Adipocyte (in vitro differentiated cells): ENCODE data around the gene AP2A2.
"Not testable (repeated sequence)": the region's sequence is repeated elsewhere in the genome, so short reads cannot be mapped to it uniquely, and the experiment has no call there.

Experiments
- DNase-seq: peaks from one replicate; pipeline ENCODE4 v3.0.0-alpha.2; 2015; ENCODE audit warnings: low read depth
- H3K27me3 ChIP-seq: replicated peaks from 2 replicates; pipeline ENCODE4 v1.7.0; 2013; ENCODE audit warnings: mild to moderate bottlenecking, low read length, moderate library complexity; ENCODE audit not compliant: control insufficient read depth, insufficient read depth
- H3K36me3 ChIP-seq: 2 replicates; pipeline ENCODE4 v1.7.0; 2013; ENCODE audit warnings: low read length, mild to moderate bottlenecking, moderate library complexity; ENCODE audit not compliant: control insufficient read depth, insufficient read depth, severe bottlenecking
- H3K4me1 ChIP-seq: 2 replicates; pipeline ENCODE4 v1.7.0; 2013; ENCODE audit warnings: mild to moderate bottlenecking, low read length, moderate library complexity; ENCODE audit not compliant: control insufficient read depth, insufficient read depth
- H3K4me3 ChIP-seq: 2 replicates; pipeline ENCODE4 v1.7.0; 2013; ENCODE audit warnings: mild to moderate bottlenecking, low read length, moderate library complexity
- H3K9ac ChIP-seq: 2 replicates; pipeline ENCODE4 v1.7.0; 2013; ENCODE audit warnings: mild to moderate bottlenecking, low read length, moderate library complexity
- H3K9me3 ChIP-seq: 2 replicates; pipeline ENCODE4 v1.7.0; 2013; ENCODE audit warnings: mild to moderate bottlenecking, low read length, moderate library complexity; ENCODE audit not compliant: control insufficient read depth

The AP2A2 gene

DNA sequence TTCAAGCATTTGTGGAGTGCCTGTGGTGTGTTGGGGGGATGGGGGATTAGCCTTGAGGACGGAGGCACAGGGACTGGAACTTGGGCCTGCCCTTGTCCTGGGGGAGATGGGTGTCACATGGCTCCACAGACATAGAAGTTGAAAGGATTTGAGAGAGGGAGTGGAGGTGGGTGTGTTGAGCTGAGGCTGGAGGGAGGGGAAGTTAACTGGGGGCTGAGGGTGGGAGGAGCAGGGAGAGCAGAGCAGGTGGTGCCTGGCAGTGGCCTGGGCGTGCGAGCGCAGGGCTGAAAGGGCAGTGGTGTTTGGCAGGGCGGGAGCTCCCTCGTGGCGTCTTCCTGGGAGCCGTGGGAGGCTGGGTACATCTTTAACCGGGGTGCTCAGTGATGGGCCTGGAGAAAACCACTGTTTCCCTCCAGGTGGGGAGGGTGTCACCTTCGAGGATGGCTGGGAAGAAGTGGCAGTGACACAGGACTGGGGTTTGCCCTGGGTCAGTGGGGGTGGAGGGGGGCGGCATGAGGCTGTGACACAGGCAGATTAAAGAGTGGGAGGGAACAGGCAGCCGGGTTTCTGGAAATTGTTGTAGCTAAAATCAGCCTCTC lies 45.5 kb downstream of the AP2A2 start:
- Histone ChIP-seq H3K9me3 (no peaks in the 10 kb centered on the region), H3K4me1 (peaks cover 19% of the 10 kb centered on the region), H3K27me3 (no peaks in the 10 kb centered on the region), H3K9ac (no peak overlapping the region), H3K4me3 (no peak overlapping the region), H3K36me3 (peaks cover 51% of the 10 kb centered on the region)
- no peak for DNase-seq

DNA sequence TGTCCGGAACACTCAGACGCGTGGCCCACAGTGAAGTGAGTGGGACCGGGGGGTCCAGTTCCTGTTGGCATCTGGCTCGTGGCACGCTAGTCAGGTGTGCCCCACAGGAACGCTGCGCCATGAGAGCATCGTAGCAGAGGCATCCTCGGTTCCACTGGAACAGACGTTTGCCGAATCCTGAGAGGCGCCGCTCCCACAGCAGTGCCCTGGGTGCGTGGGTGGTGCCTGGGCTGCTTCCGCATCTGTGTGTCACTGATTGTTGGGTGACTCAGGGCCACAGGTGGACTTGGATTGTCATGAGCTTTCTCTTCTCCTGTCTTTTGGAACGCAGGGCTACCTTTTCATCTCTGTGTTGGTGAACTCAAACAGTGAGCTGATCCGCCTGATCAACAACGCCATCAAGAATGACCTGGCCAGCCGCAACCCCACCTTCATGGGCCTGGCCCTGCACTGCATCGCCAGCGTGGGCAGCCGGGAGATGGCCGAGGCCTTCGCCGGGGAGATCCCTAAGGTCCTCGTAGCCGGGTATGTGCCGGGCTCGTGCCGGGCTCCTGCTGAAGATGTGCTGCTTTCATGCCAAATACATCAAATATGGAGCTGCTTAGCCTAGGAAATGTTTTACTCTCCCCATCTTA lies 46.2 kb downstream of the AP2A2 start:
- Histone ChIP-seq H3K4me1 (peaks cover 13% of the 10 kb centered on the region), H3K36me3 (peaks cover 53% of the 10 kb centered on the region), H3K9me3 (no peaks in the 10 kb centered on the region), H3K27me3 (no peaks in the 10 kb centered on the region), H3K9ac (no peak overlapping the region), H3K4me3 (no peak overlapping the region)
- no peak for DNase-seq

- Histone ChIP-seq H3K4me1 (peaks cover 10% of the 10 kb centered on the region), H3K9ac (no peak overlapping the region), H3K36me3 (peaks cover 61% of the 10 kb centered on the region), H3K27me3 (no peaks in the 10 kb centered on the region), H3K4me3 (no peak overlapping the region), H3K9me3 (no peaks in the 10 kb centered on the region)
- DNase-seq, result no peak
Measured at GRCh38 chr11:972523-973211, 47.0 kb downstream of the AP2A2 start.

- H3K4me3 ChIP-seq, result no peak overlapping the region
- H3K4me1 ChIP-seq, result peaks cover 7% of the 10 kb centered on the region
- no peak for DNase-seq
- H3K9me3 ChIP-seq, result no peaks in the 10 kb centered on the region
- no peak overlapping the region for H3K9ac ChIP-seq
- peaks cover 67% of the 10 kb centered on the region for H3K36me3 ChIP-seq
- H3K27me3 ChIP-seq, result no peaks in the 10 kb centered on the region
Measured at GRCh38 chr11:973237-973636, 47.6 kb downstream of the AP2A2 start.

- DNase-seq, H3K4me3 ChIP-seq, H3K9ac ChIP-seq, H3K27me3 ChIP-seq, H3K4me1 ChIP-seq, H3K9me3 ChIP-seq: not testable (repeated sequence)
- peaks cover 66% of the 10 kb centered on the region for H3K36me3 ChIP-seq
Measured at GRCh38 chr11:975376-975775, 49.7 kb downstream of the AP2A2 start.

DNA sequence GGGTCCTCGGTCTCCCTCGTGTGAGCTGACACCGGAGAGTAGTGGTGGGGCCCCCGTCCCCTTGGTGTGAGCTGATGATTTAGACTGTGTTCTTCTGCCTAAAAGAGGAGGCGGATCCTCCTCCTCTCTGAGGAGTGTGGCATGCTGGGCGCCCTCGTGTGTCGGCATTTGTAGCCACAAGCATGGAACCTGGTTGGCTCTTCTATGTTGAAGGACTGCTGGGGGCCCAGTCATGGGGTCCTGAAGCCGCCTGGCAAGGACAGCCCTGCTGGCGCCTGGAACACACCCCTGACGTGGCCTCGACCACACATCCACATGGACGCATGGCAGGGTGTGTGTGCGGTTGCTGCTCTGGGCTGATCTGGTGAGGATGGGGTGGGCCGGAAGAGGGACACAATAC lies 50.2 kb downstream of the AP2A2 start:
- DNase-seq, result no peak
- peaks cover 63% of the 10 kb centered on the region for H3K36me3 ChIP-seq

GRCh38 chr11:976431-977160 lies 50.9 kb downstream of the AP2A2 start:
- Histone ChIP-seq H3K9ac (no peak overlapping the region), H3K9me3 (no peaks in the 10 kb centered on the region), H3K4me3 (no peak overlapping the region), H3K27me3 (no peaks in the 10 kb centered on the region), H3K4me1 (no peaks in the 10 kb centered on the region), H3K36me3 (peaks cover 65% of the 10 kb centered on the region)
- DNase-seq, result no peak

More for the DNA sequence above, 50.2 kb downstream of the AP2A2 start:
- Histone ChIP-seq H3K27me3 (no peaks in the 10 kb centered on the region), H3K4me3 (no peak overlapping the region), H3K9me3 (no peaks in the 10 kb centered on the region), H3K4me1 (no peaks in the 10 kb centered on the region), H3K9ac (no peak overlapping the region)

DNA sequence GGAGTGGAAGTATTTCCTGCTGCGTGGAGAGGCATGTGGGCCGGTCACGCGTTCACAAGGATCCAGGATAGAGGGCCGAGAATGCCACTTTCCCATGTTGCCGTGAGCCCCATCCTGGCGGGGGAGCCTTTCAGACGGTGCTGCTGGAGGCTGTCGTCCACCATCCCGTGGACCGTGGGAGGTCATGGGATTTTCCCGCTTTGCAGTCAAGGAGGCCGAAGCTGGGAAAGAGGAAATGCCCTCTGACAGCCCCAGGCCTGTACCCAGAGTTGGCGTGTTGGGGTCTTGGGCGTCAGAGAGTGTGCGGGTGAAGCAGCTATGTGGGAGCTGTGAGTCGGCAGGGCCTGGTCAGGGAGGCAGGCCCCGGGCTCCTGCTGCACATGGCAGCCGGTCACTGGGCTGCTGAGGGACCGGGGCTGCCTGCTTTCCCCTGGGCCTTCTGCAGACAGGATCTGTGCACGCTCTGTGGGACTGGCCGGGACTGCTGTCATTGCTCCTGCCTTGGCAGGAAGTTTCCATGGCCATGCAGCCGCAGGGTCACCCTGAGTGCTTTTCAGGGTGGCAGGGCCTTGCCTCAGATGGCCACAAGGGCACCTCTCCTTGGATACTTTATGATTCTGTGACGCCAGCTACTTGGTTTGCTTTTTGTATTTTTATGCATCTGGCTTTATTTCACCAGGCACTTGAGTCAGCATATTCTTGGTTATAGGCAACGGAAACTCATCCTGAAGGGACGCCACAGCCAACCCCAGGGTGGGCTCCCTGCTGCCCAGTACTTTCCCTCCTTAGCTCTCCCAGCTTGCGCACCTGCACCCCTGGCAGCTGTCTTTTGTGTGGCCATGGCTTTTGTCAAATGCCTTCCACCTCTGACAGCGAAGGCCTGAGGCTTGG lies 52.4 kb downstream of the AP2A2 start:
- peaks cover 60% of the 10 kb centered on the region for H3K36me3 ChIP-seq
- no peak overlapping the region for H3K9ac ChIP-seq
- H3K27me3 ChIP-seq, result no peaks in the 10 kb centered on the region
- no peaks in the 10 kb centered on the region for H3K4me1 ChIP-seq
- no peak for DNase-seq
- H3K4me3 ChIP-seq, result no peak overlapping the region
- no peaks in the 10 kb centered on the region for H3K9me3 ChIP-seq

DNA sequence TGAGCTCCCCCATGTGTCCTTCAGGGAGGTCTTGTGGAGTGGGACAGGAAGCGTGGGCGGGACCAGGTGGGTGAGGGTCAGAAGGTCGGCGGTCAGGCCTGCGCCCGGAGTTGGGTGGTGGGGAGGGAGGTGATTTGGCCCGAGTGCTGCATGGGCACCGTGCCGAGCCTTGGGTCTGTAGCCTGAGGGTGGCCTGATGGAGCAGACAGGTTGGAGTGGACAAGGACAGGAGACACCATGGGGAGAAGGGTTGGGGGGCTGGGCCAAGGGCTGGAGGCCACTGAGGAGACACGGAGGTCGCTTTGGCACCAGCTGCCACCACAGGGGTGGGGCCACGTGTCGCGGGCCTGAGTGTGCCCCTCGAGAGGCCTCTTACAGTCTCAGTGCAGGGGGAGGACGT lies 53.1 kb downstream of the AP2A2 start:
- no peak overlapping the region for H3K4me3 ChIP-seq
- DNase-seq, result no peak
- H3K36me3 ChIP-seq, result peaks cover 53% of the 10 kb centered on the region
- no peak overlapping the region for H3K9ac ChIP-seq
- no peaks in the 10 kb centered on the region for H3K9me3 ChIP-seq
- no peaks in the 10 kb centered on the region for H3K4me1 ChIP-seq
- H3K27me3 ChIP-seq, result no peaks in the 10 kb centered on the region

DNA sequence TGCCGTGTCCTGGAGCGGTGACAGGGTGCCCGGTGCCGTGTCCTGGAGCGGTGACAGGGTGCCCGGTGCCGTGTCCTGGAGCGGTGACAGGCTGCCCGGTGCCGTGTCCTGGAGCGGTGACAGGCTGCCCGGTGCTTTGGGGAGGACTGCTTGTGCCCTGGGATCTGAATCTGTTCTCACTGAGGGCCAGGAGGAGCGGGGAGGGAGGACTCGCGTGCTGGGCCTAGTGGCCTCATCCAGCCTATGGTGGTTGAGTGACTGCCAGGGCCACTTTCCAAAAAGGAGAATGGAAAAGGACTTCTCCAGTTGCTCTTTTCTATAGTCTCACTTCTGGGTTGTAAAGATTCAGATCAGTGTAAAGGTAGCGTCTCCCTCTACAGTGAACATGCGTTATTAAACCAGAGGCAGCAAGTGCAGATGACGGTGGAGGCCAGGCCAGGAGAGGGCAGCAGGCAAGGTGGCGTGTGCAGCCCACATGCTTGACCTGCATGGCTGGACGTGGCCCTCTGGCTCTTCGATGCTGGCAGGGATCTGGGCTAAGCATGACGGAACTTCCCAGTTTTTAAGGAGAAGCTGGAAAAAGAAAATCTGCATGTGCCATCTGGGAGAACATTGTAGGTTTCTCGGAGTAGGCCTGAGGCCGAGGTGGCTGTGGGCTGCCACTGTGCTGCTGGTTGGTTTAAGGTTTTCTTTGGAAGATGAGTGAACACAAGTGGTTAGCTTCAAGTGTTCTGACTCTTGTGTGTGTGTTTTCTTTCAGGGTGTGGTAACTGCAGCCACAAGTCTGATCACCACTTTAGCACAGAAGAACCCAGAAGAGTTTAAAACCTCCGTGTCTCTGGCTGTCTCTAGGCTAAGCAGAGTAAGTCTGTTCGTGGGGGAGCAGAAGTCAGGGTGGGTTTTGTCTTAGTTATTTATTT lies 55.0 kb downstream of the AP2A2 start:
- Histone ChIP-seq H3K4me1 (no peaks in the 10 kb centered on the region), H3K36me3 (peaks cover 59% of the 10 kb centered on the region)

More for the DNA sequence above, 55.0 kb downstream of the AP2A2 start:
- H3K27me3 ChIP-seq, result no peaks in the 10 kb centered on the region
- H3K9me3 ChIP-seq, result no peaks in the 10 kb centered on the region
- no peak overlapping the region for H3K4me3 ChIP-seq
- no peak overlapping the region for H3K9ac ChIP-seq
- DNase-seq, result peak; percentile 7
